Stimulated activated CD8-positive, alpha-beta memory T cell treated with anti-CD3 and anti-CD28 coated beads, Interleukin-7, amount 100 ng/mL, for 24 hours (primary cell): Measurements from ENCODE around the gene FOSB.

Experiments used
- DNase-seq: peaks from one replicate; pipeline ENCODE4 v3.0.0-alpha.2; 2020; ENCODE audit warnings: low read depth

FOSB gene

GRCh38 chr19:45524575-45525129, 56.9 kb downstream of the FOSB start:
- no peak for DNase-seq
